HG03108 (cell line): Measurements from ENCODE around the gene LINS1.
A peak's percentile ranks its signal among the peaks of the same experiment; 100 is the strongest.
"Not testable (repeated sequence)": the region's sequence is repeated elsewhere in the genome, so short reads cannot be mapped to it uniquely, and the experiment has no call there.

Source experiments
- ATAC-seq: cut with Tn5 transposase; IDR thresholded peaks from one replicate; pipeline ENCODE4 v1.9.1; 2021; ENCODE audit warnings: moderate library complexity; ENCODE audit not compliant: unreplicated experiment

Gene LINS1

DNA sequence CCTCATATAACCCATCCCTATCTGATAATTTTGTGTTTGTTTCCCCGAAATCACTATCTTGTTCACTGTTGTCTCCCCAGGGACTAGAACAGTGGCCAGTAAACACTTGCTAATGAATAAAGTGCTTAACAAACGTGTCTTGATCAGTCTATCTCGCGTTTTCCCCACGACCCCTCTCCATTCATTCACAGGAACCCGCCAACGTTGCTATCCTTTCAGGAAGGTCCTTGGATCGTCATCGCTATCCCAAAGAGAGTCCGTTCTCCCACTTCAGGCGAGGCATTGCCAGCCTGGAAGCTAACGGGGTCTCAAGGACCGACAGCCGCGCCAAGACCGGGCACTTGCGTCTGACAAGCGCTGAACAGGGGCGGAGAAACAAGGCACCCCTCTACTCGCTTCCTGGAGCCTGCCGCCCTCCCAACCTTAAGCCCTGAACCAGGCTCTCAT lies 344 bp downstream of the LINS1 start:
- no peak for ATAC-seq

- ATAC-seq, result no peak
Observed at GRCh38 chr15:100601163-100601562, 821 bp downstream of the LINS1 start.

DNA sequence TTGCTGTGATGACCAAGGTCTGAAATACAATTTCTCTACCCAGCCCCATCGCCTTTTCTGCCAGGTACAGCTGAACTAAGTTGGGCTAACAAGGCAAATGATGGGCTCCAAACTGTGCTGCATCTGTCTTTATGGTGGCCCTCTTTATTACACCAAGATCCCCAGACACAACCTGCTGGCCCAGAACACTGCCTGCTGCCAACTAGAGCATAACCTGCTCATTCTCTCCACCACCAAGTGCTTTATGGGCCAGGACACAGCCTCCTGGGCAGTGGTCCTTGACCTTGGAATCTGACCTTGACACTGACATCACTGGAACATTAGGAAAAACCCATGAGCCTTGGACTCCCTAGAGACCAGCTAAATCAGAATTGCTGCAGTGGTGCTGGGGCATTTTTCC lies 3.3 kb downstream of the LINS1 start:
- ATAC-seq, result no peak

- no peak for ATAC-seq
Observed at GRCh38 chr15:100597862-100598261, 4.1 kb downstream of the LINS1 start.

DNA sequence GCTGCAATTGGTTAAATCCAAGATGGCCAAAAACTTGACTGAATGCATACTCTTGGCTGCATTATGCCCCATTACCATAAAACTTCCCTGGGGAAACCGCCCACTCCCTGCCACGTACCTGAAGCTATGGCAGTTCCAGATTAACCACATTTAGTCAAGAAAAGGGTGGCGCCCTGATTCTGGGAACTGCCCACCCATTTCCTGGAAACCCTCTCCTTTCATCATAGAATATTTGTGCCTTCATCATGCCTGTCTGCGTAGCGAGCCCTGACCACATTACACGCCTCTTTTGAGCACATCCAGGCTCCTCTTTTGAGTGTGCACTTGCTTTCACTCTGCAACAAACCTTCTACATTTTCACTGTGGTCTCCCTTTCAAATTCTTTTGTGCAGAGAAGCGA lies 5.2 kb downstream of the LINS1 start:
- ATAC-seq, result peak; percentile 70

DNA sequence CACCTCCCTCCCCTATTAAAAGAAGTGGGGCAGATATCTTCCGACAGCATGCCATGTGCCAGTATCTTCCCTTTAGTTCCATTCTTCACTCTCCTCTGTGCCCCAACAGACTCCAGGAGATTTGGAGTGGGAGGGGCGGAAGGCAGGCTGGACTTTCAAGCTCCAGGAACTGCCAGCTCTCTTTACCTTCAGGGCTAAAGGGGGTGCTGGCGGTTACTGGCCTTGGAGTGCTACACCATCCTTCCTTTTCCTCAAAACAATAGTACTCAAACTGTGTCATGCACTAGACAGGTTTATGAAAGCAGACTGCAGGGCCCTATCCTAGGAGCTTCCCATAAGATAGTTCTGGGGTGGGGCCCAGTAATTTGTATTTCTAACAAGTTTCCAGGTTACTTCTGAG lies 6.0 kb downstream of the LINS1 start:
- no peak for ATAC-seq

DNA sequence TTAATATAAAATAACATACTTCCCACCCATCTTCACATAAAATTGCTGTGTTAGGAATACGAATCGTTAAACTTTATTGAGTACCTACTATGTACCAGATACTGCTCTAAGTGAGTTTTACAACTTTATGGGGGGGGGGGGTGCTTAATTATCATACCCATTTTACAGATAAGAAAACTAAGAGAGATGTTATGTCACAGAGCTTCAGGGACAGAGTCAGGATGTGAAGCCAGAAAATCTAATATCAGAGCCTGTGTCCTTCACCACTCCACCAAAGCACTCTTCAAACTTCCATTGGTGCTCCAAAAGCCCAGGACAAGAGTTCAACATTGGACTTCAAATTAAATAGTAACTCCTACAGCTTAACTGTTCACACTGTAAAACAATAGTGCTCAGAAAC lies 8.6 kb downstream of the LINS1 start:
- ATAC-seq, result no peak

GRCh38 chr15:100592898-100593297 lies 9.1 kb downstream of the LINS1 start:
- no peak for ATAC-seq

GRCh38 chr15:100591835-100592234 lies 10.1 kb downstream of the LINS1 start:
- ATAC-seq, result no peak

- not testable (repeated sequence) for ATAC-seq
Observed at GRCh38 chr15:100591163-100591562, 10.8 kb downstream of the LINS1 start.

GRCh38 chr15:100588638-100589242 lies 13.2 kb downstream of the LINS1 start:
- no peak for ATAC-seq

DNA sequence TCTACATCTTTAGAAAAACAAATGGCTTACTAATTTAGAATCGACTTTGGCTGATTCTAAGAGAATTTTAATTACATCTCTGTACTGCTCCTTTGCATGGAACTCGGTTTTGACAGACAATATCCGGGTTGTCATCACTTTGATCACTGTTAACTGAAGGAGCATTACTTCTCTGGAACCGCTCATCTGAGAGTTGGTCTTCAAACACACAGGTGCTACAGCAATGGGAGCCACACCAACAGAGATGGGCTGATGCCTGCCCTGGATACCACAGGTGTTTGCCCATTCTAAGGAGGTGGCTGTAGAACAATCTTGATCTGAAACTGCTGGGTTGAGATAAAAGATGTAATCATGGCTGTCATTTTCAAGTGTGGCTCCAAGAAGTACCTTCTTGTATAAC lies 21.6 kb downstream of the LINS1 start:
- ATAC-seq, result no peak

DNA sequence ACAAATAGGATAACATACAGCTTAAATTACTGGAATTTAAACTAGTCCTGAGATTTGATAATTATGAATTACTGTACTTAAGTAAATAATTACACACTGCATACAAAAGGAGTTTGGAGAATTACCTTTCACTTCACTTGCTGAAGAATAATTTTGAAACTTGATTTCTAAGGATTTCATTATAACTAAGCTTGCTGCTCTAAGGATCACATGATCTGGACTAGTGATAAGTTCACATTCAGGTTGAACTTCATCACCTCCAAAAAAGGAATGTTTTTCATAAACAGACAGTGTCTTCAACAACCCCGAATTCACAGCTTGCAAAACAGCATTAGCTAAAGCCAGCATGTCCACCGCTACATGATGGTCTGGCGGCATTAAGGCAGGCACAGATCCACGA lies 28.5 kb downstream of the LINS1 start:
- ATAC-seq, result no peak

DNA sequence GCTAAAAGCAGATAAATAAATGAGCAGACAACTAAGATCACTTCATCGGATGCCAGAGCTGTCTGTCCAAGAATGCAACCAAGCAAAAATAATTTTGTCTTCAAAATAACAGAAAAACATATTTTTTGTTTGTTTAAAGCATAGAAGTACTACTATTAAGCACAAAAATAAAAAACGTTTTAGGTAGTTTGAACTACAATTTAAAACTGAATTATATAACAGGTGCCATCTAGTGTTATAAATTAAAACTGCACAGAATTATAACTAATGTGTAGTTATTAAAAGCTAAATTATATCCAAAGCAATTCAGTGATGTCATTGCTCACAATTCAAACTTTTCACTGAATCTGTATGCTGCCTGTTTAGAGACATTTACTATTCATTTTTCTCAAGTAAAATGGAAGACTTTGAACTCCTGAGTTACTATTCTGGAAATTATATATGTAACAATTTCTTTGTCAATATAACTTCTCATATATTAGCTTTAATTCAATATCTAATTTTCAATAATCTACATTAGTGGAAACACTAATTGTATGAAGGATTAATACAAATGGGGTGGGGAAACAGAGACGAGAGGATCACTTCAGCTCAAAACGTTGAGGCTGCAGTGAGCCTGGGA lies 29.5 kb downstream of the LINS1 start:
- ATAC-seq, result no peak

GRCh38 chr15:100571592-100572167 lies 30.3 kb downstream of the LINS1 start:
- no peak for ATAC-seq

DNA sequence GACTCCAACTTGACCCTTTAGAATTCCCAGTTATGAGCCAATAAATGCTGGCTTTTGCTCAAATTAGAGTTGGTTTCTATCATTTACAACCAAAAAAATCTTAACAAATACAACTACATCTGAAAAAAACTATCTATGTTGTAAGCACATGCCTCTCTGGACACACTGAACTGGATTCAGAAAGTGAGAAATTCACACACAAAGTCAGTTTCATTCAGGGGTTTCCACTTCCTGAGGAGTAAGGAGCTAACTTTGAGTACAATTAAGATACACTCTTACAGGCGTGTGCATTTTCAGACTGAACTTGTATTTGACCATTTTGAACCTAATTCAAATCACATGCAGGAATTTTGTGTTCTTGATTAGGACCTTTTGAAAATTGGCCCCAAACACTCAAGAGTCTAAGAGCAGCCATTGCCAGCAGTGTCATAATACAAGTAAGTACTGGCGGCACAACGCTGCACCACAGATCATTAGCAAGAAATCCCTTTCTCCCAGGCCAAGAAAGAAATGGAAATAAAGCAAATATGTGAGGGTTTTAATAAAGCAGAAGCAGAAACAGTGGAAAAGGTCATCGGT lies 31.2 kb downstream of the LINS1 start:
- peak; percentile 89 for ATAC-seq

- no peak for ATAC-seq
Observed at GRCh38 chr15:100570275-100570674, 31.7 kb downstream of the LINS1 start.

- no peak for ATAC-seq
Observed at GRCh38 chr15:100569391-100569790, 32.6 kb downstream of the LINS1 start.

DNA sequence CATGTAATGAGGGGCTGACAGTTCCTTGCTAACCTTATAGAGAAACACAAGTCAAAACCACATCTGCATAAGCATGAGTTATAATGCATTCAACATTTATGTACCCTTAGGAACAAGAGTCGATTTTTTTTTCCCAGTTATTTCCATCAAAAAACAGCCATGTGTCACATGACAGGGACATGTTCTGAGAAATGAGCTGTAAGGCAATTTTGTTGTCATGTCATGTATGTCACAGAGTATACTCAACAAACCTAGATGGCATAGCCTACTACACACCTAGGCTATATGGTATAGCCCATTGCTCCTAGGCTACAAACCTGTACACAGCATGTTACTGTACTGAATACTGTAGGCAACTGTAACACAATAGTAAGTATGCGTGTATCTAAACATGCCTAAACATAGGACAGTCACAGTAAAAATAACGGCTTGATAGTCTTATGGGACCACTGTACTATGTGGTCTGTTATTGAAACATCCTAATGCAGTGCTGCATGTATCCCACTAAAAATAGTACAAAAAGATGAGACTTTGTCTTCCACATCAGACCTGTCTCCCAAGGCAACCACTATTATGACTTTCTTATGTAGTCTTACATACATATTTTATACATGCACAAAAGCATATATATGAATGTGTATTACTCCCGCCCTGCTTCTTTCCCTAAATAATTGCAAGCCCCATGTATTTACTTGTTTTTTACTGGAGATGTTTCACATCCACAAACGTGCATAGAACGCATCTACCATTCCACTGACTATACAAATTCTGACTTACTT lies 34.9 kb downstream of the LINS1 start:
- ATAC-seq, result no peak

DNA sequence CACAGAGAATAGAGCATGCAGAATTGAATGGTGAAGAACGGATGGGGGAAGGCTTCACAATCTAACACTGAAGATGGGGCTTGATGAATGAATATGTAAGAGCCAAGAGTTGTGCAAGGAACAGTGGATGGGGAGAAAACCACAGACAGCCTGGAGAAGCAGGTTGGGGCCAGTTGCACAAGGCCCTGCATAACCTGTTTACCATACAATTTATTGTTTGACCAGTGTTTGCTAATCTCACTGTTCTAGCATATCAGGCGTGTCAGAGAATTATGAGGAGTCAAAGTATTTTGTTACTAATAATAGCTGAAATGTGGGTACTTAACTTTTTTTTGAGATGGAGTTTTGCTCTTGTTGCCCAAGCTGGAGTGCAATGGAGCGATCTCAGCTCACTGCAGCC lies 36.4 kb downstream of the LINS1 start:
- ATAC-seq, result no peak

GRCh38 chr15:100560323-100560722 lies 41.7 kb downstream of the LINS1 start:
- no peak for ATAC-seq
